Activated CD4-positive, alpha-beta T cell treated with anti-CD3 and anti-CD28 coated beads, Interleukin-2, amount 50 U/mL, for 48 hours (primary cell): ENCODE results near the gene CCDC102A.
"Not testable (repeated sequence)": the region's sequence is repeated elsewhere in the genome, so short reads cannot be mapped to it uniquely, and the experiment has no call there.

Experiments used
- DNase-seq, 2 experiments: peaks; one replicate each; pipeline ENCODE4 v3.0.0-alpha.2; 2020

CCDC102A gene

DNA sequence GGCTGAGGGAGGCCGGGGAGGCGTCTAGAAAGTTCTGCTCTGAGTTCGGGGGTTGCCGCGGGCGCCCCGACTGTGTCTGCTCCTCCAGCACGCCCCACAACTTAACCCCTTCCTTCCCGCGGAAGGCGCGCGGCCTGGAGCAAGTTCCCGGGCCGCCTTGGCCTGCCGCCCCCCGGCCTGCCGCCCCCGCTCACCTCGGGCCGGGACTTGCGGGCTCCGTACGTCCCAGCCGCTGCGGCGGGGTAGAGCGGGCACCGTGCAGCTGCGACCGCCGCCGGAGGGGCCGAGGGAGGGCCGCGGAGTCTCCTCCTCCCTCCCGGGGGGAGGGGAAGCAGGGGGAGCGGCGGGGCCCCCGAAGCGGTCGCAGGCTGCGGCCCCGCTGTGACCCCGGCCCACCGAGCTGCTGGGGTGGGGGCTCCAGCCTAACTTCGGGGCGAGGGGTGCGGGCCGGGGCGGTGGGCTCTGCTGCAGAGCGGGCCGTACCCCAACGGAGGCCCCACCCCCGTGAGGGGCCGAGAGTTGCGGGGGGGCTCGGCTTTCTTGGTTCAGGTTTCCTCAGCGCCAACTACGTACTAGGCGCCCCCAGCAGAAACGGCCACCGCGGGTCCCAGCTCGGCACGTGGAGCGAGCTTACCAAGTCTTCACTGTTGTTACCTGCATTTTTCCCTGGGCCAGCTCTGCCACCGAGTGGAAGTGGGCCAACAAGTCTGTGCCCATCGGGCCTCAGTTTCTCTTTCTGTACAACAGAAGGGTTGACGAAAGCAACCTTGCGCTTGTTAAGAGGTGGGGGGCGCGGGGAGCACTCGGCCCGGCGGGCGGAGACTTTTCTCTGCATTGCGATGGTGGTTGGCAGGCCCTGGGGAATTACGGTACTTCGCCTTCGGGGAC, at the start of gene CCDC102A:
CCDC102A (minus strand) TSS at position 266 of the 888 bp plus-strand sequence. CDS start 7,394 bp downstream, outside the sequence.
- DNase-seq = peak; percentile 60 to 72

DNA sequence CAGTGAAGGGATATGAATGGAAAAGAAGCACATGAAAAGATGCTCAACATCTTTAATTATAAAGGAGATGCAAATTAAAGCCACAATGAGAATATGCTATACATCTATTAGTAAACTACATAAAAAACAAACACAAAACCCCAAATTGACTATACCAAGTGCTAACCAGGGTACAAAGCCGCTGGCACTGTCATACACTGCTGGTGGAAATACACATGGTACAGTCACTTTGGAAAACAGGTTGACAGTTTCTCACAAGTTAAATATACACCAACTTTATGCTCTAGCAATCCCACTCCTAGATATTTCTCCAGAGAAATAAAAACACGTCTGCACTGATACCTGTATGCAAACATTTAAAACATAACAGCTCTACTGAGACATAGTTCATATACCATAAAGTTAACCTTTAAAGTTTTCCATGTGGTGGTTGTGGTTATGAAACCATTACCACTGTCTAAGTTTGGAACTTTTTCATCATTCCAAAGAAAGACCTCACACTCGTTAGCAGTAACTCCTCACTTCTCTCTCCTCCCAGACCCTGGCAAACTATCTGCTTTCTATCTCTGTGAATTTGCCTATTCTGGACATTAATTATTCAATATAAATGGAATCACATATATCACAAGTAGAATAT, 48.8 kb upstream of the CCDC102A start:
- DNase-seq = no peak

DNA sequence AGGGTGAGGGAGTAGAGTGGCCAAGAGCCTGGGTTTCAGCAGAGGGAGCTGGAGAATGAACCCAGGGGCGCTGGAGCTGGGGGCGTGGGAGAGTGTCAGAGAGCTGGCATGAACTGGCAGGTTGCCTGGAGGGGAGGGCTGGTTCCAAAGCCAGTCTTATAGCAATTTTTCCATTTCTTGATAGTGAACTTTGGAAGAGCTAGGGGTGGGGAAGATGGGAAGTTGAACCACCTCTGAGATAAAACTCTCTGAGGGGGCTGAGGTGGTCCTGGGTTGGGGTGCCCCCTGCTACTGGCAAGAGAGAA, 42.9 kb upstream of the CCDC102A start:
- no peak for DNase-seq

DNA sequence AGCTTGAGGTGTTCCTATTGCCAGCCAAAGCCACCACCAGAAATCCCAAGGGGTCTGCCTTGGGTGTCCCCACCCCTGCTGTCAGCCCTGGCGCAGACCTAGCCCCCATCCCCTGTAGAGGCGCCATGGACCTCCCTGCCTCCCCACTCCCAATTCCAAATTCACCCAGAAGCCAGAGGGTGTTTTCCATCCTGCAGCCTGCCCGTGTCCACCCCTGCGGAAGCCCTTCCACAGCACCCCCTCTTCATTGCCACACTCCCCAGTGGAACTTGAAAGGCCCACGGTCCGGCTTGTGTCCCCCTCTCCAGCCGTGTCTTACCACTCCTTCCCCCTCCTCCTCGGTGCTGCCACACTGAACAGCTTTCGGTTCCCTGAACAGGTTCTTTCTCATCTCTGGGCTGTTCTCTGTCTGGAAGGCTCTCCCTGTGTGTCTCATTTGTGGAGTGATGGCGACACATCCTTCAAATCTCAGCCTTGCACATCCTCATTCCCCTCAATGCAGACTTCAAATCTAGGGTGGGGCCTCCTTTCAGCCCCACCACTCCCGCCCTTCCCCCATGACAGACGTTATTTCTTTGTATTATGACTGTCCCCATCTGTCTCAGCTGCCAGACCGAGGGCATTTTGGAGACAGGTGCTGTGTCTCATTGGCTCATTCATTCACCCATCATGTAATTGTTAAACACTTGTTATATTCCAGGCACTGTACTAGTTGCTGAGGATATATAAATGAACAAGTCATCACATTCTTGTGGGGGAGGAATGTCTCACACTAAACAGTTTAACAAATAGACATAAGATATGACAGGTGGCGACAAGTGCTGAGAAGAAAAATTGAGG, 42.4 kb upstream of the CCDC102A start:
- DNase-seq = no peak

DNA sequence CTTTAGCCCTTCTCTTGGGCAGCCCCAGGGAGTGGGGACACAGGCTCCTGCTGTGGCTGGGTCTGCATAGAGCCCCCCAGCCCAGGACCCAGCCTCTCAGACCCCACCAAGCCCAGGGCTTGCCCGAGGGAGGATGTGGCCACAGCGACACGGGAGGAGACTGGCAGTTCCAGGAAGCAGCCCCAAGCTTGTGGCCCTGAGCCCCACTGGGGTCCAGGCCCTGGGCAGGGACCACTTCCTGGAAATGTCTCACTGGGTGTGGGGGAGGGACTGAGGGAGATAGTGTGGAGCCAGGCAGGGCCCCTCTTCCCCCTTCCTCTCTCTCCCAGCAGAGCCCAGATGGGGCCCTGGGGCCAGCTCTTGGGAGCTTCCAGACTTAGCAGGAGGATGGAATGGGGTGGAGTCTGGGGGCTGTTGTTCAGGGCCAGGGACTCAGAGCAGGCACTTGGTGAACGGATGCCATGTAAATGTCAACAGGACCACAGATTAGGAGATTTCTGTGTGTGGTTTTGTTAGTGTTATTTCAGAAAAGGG, 41.4 kb upstream of the CCDC102A start:
- no peak for DNase-seq

DNA sequence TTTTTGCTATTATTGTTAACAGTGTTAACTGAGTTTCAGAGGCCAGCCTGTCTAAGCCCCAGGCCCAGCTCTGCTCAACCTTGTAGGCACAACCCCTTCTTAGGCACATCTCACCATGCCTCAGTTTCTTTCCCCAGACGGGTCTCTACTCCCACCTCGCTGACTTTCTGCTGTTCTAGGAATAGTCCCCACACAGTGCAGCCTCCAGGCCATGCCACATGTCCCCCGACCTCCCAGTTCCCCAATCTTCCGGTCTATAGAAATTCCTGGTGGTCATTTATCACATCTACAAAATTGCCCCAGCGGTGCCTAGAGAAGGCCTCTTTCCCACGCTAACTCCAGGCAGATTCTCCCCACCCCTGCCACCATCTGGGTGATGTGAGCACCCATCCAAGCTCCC, 40.8 kb upstream of the CCDC102A start:
- no peak for DNase-seq

DNA sequence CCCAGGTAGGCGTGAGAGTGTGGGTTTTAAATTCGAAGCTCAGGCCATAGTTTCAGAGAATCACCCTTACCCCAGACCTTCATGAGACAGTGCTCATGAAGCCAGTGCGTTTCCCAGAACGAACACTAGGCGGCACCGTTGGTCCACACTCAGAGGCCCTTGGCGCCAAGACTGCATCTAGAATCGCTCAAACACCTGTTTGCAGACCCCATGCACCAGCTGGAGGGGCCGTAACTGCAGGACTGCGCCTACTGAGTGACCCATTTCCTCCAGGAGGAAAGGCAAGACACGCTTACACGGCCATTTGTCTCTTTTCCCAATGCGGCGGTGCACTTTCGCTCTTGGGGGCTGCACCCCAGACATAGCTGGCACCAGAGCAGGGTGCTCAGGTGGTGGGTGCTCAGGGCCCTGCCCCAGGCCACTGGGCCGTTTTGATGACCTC, 40.1 kb upstream of the CCDC102A start:
- peak; percentile 88 to 93 for DNase-seq

DNA sequence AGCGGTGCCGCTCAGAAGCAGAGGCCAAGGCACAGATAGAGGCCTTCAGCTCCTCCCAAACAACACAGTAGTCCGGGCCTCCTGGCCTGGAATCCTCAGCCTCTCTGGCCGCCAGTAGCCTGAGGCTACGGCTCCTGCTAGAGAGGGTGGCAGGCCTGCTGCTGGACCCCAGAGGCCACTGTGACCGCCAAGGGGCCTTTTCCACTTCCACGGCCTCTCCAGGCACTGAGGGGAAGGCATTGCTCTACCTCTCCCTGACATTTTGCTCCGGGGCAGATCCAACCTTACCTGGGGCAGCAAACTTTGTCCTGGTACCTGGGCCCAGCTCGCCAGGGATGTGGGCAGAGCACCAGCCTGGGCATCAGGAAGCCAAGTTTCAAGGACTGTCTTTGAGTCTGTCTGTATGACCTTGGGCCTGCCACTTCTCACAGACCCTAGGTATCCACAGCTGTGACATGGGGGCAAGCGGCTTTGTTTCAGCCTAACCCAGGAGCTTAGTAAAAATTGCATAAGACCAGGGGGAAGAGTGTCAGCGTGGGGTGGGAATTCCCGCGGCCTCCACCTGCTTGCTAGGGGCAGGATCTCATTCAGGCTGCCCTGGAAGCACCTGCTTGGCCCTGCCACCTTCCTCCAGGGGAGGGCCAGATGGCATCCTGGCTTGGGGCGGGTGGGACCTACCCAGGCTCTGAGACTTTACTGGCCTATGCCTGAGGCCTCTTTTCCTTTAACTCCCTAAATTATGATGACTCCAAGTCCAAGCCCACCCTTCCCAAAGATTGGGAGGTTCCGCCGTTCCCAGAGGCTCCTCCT, 39.3 kb upstream of the CCDC102A start:
- DNase-seq = no peak

DNA sequence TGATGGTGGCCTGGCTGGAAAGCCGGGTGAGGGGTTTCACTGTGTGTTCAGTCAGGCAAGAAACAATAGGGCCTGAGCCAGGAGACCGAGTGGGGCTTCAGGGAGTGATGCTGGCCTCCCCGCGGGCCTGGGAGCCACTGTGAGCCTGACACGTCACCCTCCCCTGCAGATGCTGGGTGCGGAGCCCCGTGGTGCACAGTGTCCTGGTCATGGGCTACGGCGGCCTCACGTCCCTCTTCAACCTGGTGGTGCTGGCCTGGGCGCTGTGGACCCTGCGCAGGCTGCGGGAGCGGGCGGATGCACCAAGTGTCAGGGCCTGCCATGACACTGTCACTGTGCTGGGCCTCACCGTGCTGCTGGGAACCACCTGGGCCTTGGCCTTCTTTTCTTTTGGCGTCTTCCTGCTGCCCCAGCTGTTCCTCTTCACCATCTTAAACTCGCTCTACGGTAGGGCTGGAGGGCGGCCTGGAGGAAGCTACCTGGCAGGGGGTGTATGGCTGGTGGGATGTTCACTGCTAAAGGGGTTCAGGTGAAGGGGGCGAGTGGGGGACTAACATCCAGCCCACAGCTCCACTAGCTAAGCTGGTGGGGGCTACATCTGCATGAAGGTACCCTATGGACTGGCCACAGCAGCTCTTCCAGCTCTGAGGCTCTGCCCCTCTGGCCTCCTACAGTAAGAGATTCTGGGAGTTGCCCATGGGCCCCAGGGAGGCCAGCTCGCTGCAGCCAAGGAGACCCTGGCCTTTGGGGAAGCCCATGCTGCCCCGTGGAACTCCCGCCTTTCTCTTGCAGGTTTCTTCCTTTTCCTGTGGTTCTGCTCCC, 38.5 kb upstream of the CCDC102A start:
- DNase-seq = no peak

DNA sequence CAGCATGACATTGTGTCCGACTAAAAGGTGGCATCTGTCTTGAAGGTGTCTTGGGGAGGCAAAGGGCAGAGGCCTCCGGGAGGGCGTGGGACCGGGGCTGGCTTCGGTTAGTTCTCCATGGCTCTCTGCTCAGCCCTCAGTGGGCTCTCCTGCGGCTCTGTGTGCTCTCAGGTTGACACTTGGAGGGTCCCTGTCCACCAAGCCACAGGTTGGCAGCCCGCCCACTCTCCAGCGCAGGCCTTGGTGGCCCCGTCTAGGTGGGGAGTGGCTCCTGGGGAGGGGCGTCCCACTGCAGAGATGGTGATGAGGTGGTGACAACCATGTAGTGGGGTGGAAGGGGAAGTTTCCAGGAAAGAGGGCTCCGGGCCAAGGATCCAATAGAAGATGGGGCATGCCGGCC, 37.7 kb upstream of the CCDC102A start:
- DNase-seq = no peak

DNA sequence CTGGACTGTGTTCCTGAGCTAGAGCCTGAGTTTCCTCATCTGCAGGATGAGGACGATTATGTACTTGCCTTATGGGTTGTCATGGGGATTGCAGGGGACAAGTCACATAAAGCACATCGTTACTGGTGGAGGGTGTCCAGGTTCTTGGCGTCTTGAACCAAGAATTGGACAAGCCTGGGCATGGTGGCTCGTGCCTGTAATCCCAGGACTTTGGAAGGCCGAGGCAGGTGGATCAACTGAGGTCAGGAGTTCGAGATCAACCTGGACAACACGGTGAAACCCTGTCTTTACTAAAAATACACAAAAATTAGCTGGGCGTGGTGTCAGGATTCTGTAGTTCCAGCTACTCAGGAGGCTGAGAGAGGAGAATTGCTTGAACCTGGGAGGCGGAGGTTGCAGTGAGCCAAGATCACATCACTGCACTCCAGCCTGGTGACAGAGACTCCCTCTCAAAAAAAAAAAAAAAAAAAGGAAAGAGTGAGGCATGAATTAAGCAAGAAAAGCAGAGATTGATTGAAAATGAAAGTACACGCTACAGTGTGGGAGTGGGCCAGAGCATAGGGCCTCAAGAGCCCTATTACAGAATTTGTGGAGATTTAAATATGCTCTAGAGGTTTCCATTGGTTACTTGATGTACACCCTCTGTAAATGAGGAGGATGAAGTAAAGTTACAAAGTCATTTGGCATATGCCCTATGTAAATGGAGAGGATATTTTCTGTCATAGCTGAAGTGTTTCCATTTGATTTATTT, 36.8 kb upstream of the CCDC102A start:
- no peak for DNase-seq

DNA sequence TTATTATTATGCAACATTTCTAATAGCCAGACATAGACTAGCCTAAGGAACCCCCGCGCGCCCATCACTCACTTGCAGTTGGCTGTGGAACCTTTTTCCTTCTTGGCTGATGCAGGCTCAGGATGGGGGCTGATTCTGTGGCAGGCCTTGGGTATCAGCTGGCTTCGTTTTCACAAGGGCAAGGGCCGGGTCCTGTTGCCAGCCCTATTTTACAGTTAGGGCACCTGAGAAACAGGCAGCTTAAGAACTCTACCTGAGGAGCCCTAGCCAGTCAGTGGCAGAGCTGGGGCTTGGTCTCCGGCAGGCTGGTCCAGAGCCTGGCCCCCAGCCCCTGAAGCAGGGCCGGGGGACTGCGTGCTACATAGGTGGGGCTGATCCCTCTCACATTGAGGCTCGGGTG, 34.7 kb upstream of the CCDC102A start:
- no peak for DNase-seq

DNA sequence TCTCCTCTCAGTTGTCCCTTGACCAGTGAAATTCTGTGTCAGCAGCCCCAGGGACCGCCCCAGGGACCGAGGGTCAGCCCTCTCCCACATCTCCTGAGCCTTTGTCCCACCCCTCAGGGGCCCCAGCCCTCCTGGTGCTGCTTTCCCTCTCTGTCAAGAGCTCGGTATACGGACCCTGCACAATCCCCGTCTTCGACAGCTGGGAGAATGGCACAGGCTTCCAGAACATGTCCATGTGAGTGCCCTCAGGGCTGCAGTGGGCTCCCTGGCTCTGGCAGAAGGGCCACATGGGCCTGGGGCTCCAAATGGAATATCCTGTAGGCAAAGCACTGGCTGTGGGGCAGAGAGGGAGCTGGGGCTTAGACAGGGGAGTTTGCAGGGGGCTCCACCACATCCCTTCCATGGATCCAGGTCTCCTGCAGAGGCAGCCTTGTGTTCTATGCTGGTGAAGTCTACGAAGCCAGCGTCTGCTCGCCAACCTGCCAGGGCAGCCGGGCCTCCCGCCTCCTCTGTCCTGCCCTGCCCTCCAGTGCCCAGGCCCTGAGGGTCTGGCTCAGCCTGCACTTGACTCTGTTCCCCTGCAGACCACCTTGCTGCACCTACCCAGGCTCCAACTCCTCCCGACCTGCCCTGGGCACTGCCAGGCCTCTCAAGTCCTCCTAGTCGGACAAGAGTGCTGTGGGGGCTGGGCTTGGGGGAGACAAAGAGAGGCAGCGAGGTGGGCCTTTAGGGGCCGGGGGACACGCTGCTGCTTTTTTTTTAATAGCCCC, 34.1 kb upstream of the CCDC102A start:
- DNase-seq = no peak

DNA sequence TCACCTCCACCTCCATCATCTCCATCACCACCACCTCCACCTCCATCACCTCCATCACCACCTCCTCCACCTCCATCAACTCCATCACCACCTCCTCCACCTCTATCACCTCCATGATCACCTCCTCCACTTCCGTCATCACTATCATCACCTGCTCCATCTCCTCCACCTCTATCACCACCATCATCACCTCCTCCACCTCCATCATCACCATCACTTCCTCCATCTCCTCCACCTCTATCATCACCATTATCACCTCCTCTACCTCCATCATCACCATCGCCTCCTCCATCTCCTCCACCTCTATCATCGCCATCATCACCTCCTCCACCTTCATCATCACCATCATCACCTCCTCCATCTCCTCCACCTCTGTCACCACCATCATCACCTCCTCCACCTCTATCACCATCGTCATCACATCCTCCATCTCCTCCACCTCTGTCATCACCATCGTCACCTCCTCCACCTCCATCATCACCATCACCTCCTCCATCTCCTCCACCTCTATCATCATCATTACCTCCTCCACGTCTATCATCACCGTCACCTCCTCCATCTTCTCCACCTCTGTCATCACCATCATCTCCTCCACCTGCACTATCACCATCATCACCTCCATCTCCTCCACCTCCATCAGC, 33.1 kb upstream of the CCDC102A start:
- DNase-seq = no peak

DNA sequence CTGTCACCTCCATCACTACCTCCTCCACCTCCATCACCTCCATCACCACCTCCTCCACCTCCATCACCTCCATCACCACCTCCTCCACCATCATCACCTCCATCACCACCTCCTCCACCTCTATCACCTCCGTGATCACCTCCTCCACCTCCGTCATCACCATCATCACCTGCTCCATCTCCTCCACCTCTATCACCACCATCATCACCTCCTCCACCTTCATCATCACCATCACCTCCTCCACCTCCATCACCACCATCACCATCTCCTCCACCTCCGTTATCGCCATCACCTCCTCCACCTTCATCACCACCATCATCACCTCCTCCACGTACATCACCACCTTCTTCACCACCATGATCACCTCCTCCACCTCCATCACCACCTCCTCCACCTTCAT, 32.4 kb upstream of the CCDC102A start:
- not testable (repeated sequence) for DNase-seq

DNA sequence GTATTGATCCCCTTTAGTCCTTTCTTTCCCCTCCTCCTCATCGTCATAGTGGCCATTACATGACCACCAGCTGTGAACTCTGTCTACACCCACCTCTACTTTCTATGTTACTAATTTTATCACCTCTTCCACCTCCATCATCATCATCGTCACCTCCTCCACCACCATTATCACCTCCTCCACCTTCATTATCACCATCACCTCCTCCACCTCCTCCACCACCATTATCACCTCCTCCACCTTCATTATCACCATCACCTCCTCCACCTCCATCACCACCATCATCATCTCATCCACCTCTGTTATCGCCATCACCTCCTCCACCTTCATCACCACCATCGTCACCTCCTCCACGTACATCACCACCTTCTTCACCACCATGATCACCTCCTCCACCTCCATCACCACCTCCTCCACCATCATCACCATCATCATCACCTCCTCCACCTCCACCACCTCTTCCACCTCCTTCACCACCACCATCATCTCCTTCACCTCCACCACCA, 31.9 kb upstream of the CCDC102A start:
- no peak for DNase-seq

DNA sequence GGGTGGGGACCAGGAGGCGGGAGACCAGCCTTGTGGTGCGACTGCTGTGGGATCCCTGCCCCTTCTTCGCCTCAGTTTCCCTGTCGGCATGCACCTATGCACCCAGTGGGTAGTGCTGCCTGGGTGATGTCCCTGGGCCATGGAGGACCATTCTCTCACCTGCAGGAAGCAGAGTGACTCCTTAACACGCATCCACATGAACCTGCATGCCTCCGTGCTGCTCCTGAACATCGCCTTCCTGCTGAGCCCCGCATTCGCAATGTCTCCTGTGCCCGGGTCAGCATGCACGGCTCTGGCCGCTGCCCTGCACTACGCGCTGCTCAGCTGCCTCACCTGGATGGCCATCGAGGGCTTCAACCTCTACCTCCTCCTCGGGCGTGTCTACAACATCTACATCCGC, 31.3 kb upstream of the CCDC102A start:
- DNase-seq = no peak

DNA sequence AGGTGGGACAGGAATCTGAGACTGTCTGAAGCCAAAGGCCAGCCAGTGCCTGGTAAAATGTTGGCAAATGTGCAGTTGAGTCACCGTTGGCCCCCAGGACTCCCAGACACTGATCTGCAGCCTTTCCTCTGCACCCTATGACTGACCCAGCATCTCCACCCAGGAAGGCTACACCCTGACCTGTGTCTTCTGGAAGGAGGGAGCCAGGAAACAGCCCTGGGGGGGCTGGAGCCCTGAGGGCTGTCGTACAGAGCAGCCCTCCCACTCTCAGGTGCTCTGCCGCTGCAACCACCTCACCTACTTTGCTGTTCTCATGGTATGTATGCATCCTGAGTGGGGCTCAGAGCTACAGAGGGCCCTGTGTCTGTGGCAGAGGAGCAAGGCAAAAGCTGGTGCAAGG, 30.1 kb upstream of the CCDC102A start:
- no peak for DNase-seq

DNA sequence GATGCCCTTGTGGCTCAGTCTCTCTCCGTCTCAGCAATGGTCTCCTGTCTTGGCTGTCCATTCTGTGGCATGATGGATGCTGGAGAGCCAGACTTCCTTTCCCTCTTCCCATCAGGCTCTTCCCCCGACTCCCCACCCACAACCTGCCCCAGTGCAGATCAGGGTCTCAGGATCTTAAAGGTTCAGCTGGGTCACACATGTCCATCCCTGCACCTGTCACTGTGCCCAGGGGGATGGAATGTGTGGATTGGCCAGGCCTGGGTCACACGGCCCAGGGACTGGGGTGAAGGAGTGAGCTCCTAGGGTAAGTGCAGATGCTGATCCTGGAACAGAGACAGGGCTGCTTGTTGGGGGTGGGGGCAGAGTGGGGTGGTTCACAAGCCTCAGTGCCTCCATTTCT, 29.1 kb upstream of the CCDC102A start:
- no peak for DNase-seq
